A673 (cell line): ENCODE results near the gene HPCAL1. TPM values are rescaled to one million over a fixed set of nuclear protein-coding genes. Genes with fewer than 3 reads are reported as not detected.

ENCODE experiments used
- BruUV-seq: library from RNA; stranded (reverse); fragments of 400-500 nt; replicated peaks from 2 replicates; lab custom pipeline; 2021; lab: Mats Ljungman, UMichigan
- CTCF ChIA-PET: fragments of 300-600 bp; sonication (Branson Sonifier 250); formaldehyde crosslinking; loops from one replicate; lab custom pipeline; 2022; ENCODE audit warnings: antibody characterized with exemption; lab: Charles Lee
- POLR2A ChIA-PET: fragments of 300-600 bp; sonication (Branson Sonifier 250); formaldehyde crosslinking; loops from one replicate; lab custom pipeline; 2022; ENCODE audit warnings: antibody characterized with exemption; ENCODE audit not compliant: low non-redundant PET; lab: Charles Lee
- DNase-seq: peaks from one replicate; pipeline ENCODE4 v3.0.0-alpha.2; 2015; ENCODE audit warnings: low spot score
- H3K27ac ChIP-seq: fragments of 200-600 bp; sonication (generic); 2 replicates; pipeline ENCODE4 v1.5.1; 2016; ENCODE audit warnings: mixed run types, low read depth, mild to moderate bottlenecking, mixed read lengths, antibody characterized with exemption, low read length; ENCODE audit not compliant: poor library complexity, severe bottlenecking
- H3K27me3 ChIP-seq: fragments of 200-600 bp; sonication (generic); replicated peaks from 2 replicates; pipeline ENCODE4 v1.6.1; 2017; ENCODE audit warnings: mixed run types, low read depth, mild to moderate bottlenecking, mixed read lengths, antibody characterized with exemption, low read length; ENCODE audit not compliant: insufficient read depth, poor library complexity
- H3K36me3 ChIP-seq: fragments of 200-600 bp; sonication (generic); 2 replicates; pipeline ENCODE4 v1.6.1; 2016; ENCODE audit warnings: mixed run types, mild to moderate bottlenecking, mixed read lengths, antibody characterized with exemption, low read length; ENCODE audit not compliant: insufficient read depth, poor library complexity, severe bottlenecking
- H3K4me1 ChIP-seq: fragments of 200-600 bp; sonication (generic); 2 replicates; pipeline ENCODE4 v1.6.1; 2017; ENCODE audit warnings: mixed run types, mild to moderate bottlenecking, mixed read lengths, antibody characterized with exemption, low read length; ENCODE audit not compliant: insufficient read depth, poor library complexity, severe bottlenecking
- H3K4me3 ChIP-seq: fragments of 200-600 bp; sonication (generic); 2 replicates; pipeline ENCODE4 v1.5.1; 2016; ENCODE audit warnings: low read depth, mixed run types, mild to moderate bottlenecking, mixed read lengths, low read length; ENCODE audit not compliant: poor library complexity, severe bottlenecking
- H3K9me3 ChIP-seq: fragments of 200-600 bp; sonication (generic); 2 replicates; pipeline ENCODE4 v1.6.1; 2016; ENCODE audit warnings: mixed run types, low read depth, mild to moderate bottlenecking, mixed read lengths, antibody characterized with exemption, low read length; ENCODE audit not compliant: poor library complexity, severe bottlenecking
- CTCF ChIP-seq: fragments of 300-800, 200-600 bp; sonication (generic); conservative IDR thresholded peaks from 2 replicates; pipeline ENCODE4 v1.5.1; 2017; ENCODE audit warnings: low read depth, mild to moderate bottlenecking, antibody characterized with exemption, low read length, moderate library complexity, mixed read lengths
- EZH2 ChIP-seq: fragments of 200-600 bp; sonication (generic); IDR thresholded peaks from 2 replicates; pipeline ENCODE4 v1.6.1; 2017; ENCODE audit warnings: borderline replicate concordance, low read depth, mild to moderate bottlenecking, mixed read lengths, antibody characterized with exemption, low read length; ENCODE audit not compliant: poor library complexity, severe bottlenecking
- intact Hi-C: fragments of 100-400 bp; cut with micrococcal nuclease; formaldehyde crosslinking; loops from one replicate; pipeline ENCODE4 v1.10.0; 2022; ENCODE audit not compliant: unreplicated experiment
- total RNA-seq: library from RNA; stranded (reverse); gene quantifications from 2 replicates; pipeline ENCODE4 v1.2.3, GENCODE V29; 2021

The HPCAL1 gene
- total RNA-seq, 1 experiment from 2014 or later, result 9.7 TPM

DNA sequence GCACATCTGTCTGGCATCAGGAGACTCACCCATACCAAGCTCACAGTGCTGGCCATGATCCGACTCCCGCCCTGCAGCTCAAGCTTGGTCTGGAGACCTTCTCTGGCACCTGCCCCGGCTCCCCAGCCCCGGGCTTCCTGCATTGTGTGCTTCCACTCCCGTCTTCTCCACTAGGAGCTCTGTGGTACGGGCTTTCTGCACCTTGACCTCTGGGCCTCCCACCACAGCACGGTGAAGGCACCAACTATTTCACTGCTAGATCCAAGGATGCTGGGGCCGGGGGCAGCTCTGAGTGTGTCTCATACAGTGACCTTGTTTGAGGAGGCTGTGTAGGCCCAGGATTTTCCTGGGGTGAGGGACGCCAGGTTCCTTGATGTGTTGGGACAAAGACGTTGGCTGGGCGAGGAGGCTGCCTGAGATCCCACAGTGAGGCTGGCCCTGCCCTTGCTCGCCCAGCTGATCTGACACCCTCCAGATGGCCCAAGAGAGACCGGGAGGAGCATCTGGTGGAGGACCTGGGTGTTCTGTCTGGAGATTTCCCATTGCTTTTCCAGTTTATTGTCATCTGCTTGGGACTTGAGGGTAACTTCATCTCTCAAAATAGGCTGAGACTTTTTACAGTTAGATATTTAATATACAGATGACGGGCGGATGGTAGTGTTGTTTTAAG, 64.0 kb downstream of the HPCAL1 start:
- Histone ChIP-seq H3K27ac (no peak overlapping the region), H3K9me3 (no peaks in the 10 kb centered on the region), H3K36me3 (no peaks in the 10 kb centered on the region), H3K4me3 (no peak overlapping the region), H3K4me1 (no peaks in the 10 kb centered on the region), H3K27me3 (no peaks in the 10 kb centered on the region)
- intact Hi-C loops, result no loop called here
- ChIA-PET CTCF (no interaction called here), POLR2A (no interaction called here)
- no TSS peak for BruUV-seq
- no peak for DNase-seq
- no peak for TF ChIP-seq EZH2
- TF ChIP-seq CTCF, result no peak

DNA sequence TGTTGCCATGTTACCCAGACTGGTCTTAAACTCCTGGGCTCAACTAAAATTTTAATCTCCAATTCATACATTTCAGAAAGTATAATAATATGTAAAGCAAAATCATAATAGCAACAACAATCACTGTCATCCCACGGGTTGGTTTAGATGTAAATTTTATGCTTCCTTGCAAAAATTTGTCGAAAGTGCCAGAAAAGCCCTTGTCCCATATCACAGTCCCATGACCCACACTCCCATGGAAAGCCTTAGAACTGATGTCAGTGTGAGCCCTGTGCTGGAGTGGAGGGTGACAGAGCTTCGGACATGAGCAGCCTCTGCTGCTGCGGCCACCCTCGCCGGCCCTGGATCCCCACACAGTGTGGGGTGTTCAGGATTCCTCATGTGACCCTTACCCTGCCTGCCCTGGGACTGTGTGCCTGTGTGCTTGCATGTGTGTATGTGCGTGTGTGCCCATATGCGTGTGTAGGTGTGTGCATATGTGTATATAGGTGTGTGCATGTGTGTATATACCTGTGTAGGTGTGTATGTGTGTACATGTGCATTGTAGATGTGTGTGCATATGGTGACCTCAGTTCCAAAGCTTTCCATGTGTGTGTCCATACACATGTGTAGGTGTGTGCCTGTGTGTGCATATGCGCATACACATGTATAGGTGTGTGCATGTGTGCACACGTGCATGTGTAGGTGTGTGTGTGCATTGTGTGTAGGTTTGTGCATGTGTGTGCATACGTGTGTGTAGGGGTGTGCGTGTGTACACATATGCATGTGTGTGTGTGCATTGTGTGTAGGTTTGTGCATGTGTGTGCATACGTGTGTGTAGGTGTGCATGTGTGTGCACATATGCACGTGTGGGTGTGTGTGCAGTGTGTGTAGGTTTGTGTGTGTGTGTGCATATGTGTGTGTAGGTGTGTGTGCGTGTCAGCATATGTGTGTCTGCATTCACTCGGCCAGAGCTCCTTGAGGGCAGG, 65.1 kb downstream of the HPCAL1 start:
- no peaks in the 10 kb centered on the region for H3K36me3 ChIP-seq
- H3K9me3 ChIP-seq, result no peaks in the 10 kb centered on the region
- ChIA-PET CTCF (no interaction called here), POLR2A (no interaction called here)
- no peak overlapping the region for H3K4me3 ChIP-seq
- H3K27ac ChIP-seq, result no peak overlapping the region
- no peaks in the 10 kb centered on the region for H3K4me1 ChIP-seq
- intact Hi-C loops, result no loop called here
- TF ChIP-seq EZH2, result no peak
- TF ChIP-seq CTCF, result no peak
- no peak for DNase-seq
- no TSS peak for BruUV-seq
- H3K27me3 ChIP-seq, result no peaks in the 10 kb centered on the region

DNA sequence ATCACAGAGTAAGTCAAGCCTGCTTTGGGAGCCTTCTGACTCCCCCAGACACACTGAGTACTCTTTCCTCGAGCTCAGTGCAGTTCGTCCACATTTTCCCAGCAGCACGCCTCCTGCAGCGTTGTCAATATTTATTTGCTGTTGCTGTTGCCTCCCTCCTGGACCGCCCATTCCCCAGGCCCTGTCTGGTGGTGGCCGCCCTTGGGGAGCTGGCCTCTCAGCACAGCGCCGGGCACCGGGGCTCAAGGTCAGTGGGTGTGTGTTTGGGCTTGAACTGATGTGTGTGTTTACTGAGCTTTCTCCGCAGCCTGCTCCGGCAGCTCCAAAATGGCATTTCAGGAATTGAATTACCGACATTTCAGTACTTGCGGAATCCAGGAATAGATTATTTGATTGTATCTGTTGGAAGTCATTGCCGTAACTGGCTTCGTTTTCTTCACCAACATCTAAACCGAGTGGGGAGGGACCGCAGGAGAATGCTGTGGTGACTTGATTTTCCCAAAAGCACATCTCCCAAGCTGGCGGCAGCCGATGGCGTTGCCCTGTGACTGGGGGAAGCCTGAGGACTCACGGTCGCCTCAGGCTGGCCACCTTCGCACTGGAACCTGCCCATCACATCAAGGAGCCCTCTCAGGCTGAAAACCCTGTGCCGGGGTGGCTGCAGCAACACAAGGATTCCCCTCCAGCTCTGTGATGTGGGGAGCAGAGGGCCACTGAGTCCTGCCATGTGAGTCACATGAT, 66.0 kb downstream of the HPCAL1 start:
- intact Hi-C loops, result no loop called here
- POLR2A ChIA-PET, result interaction anchor here (0.6 kb wide), 1 partner anchor 12 kb away, joined by 4 read pairs; no protein-coding TSS in a partner anchor
- H3K4me1 ChIP-seq, result no peaks in the 10 kb centered on the region

More for the DNA sequence above, 66.0 kb downstream of the HPCAL1 start:
- no peak for TF ChIP-seq EZH2
- H3K27ac ChIP-seq, result no peak overlapping the region
- DNase-seq, result no peak
- H3K4me3 ChIP-seq, result no peak overlapping the region
- H3K36me3 ChIP-seq, result no peaks in the 10 kb centered on the region
- no peaks in the 10 kb centered on the region for H3K9me3 ChIP-seq
- CTCF ChIA-PET, result no interaction called here
- no TSS peak for BruUV-seq
- no peaks in the 10 kb centered on the region for H3K27me3 ChIP-seq
